GM20000 (cell line): ENCODE data around the gene UBAC1.
"Not testable (repeated sequence)": the region's sequence is repeated elsewhere in the genome, so short reads cannot be mapped to it uniquely, and the experiment has no call there.

Experiments
- DNase-seq: peaks from one replicate; pipeline ENCODE4 v3.0.0; 2012; ENCODE audit warnings: low spot score
- CTCF ChIP-seq: IDR thresholded peaks from 2 replicates; pipeline ENCODE4 v1.5.1; 2012; ENCODE audit warnings: mild to moderate bottlenecking, control low read depth; ENCODE audit errors: extremely low read depth, missing control alignments

Gene UBAC1

GRCh38 chr9:135924628-135925338 lies 36.4 kb downstream of the UBAC1 start:
- no peak for TF ChIP-seq CTCF
- DNase-seq: no peak

GRCh38 chr9:135923508-135923907 lies 37.7 kb downstream of the UBAC1 start:
- TF ChIP-seq CTCF: no peak
- no peak for DNase-seq

GRCh38 chr9:135921749-135922310 lies 39.3 kb downstream of the UBAC1 start:
- no peak for TF ChIP-seq CTCF
- no peak for DNase-seq

GRCh38 chr9:135920973-135921585 lies 40.1 kb downstream of the UBAC1 start:
- no peak for TF ChIP-seq CTCF
- DNase-seq: no peak

- no peak for TF ChIP-seq CTCF
- DNase-seq: no peak
These were observed 40.8 kb downstream of the UBAC1 start for GRCh38 chr9:135920256-135920930.

GRCh38 chr9:135919318-135919890 lies 41.8 kb downstream of the UBAC1 start:
- DNase-seq: no peak
- no peak for TF ChIP-seq CTCF

- not testable (repeated sequence) for DNase-seq
These were observed 44.9 kb downstream of the UBAC1 start for GRCh38 chr9:135916227-135916626.
